Panc1 (cell line): ENCODE data around the gene UBQLN1.

Source experiments
- CTCF ChIP-seq: fragments of 450-650 bp; IDR thresholded peaks from 2 replicates; pipeline ENCODE4 v1.5.1; 2017; ENCODE audit warnings: mild to moderate bottlenecking
- POLR2AphosphoS5 ChIP-seq: IDR thresholded peaks from 2 replicates; pipeline ENCODE4 v1.6.1; 2012; ENCODE audit warnings: mild to moderate bottlenecking, low read depth, low read length, moderate library complexity

- TF ChIP-seq CTCF (no peak), POLR2AphosphoS5 (no peak)
Measured at GRCh38 chr9:83675466-83675865, 32.3 kb downstream of the UBQLN1 start.
